Pancreas (tissue), 10 donors: ENCODE data around the gene MAP2K1. TPM values are rescaled to one million over a fixed set of nuclear protein-coding genes. Genes with fewer than 3 reads are reported as not detected.
"Not testable (repeated sequence)": the region's sequence is repeated elsewhere in the genome, so short reads cannot be mapped to it uniquely, and the experiment has no call there.

Experiments used
- ATAC-seq, 4 donors: fragments of 200-7000 bp; cut with Tn5 transposase; one replicate each; pipeline versions ENCODE4 v1.8.0 to v1.9.1; 2020; ENCODE audit warnings: mild to moderate bottlenecking in 4 of 4, moderate library complexity in 4 of 4
- DNase-seq, 6 donors: peaks; one replicate each; pipeline ENCODE4 v3.0.0-alpha.2; 2020
- FAIRE-seq: peaks from 2 replicates; lab custom pipeline; 2012; peaks lifted over from hg19 to GRCh38; lab: Jason Lieb, UNC
- H3K27ac ChIP-seq, 4 donors: fragments of 200-600 bp; sonication (generic); 1 replicate in 3 of 4; 2 replicates in 1 of 4; pipeline versions ENCODE4 v1.5.0 to v1.8.0; 2020
- H3K27me3 ChIP-seq, 4 donors: fragments of 200-600 bp; one replicate each; pipeline ENCODE4 v1.8.0; 2021
- H3K36me3 ChIP-seq, 3 donors: fragments of 200-600 bp; sonication (generic) in 1 of 3; one replicate each; pipeline versions ENCODE4 v1.5.0 to v1.8.0; 2020 to 2021
- H3K4me1 ChIP-seq, 3 donors: fragments of 200-600 bp; one replicate each; pipeline ENCODE4 v1.8.0; 2021
- H3K4me3 ChIP-seq, 4 donors: fragments of 200-600 bp; sonication (generic) in 2 of 4; one replicate each; pipeline versions ENCODE4 v1.5.0 to v1.8.0; 2020 to 2021
- H3K9me3 ChIP-seq, 4 donors: fragments of 200-600 bp; one replicate each; pipeline ENCODE4 v1.8.0; 2021
- WGBS, 2 donors: extraction: QIAGEN DNeasy Blood & Tissue Kit; methylation state at CpG; one replicate each; pipeline ENCODE4 v1.1.7; 2013; 5-methylcytosine and 5-hydroxymethylcytosine counted together
- intact Hi-C, 3 donors: fragments of 100-400 bp; cut with DNase I; formaldehyde crosslinking; loops; one replicate each; pipeline versions ENCODE4 v1.11.1 to v1.14.2; 2022
- polyA plus RNA-seq, 2 donors: library from polyadenylated mRNA; stranded (reverse); fragments of 200-250 nt; gene quantifications; one replicate each; pipeline ENCODE4 v1.2.3, GENCODE V29; 2013
- total RNA-seq, 6 donors: library from RNA; stranded (reverse); fragmentation: NEBNext Ultra II Directional in 4 of 6; extraction: Animal tissue kit (Norgen Biotek cat#: 25700) in 4 of 6; gene quantifications; one replicate each; pipeline versions ENCODE4 v1.2.1 to v1.2.4, GENCODE V29; 2021 to 2023
- TF ChIP-seq, protein P1 (sequence below), 4 donors: fragments of 200-600 bp; sonication (generic) in 3 of 4; IDR thresholded peaks; one replicate each; pipeline versions ENCODE4 v1.5.0 to v1.8.0; 2021; ENCODE audit warnings: antibody characterized with exemption in 4 of 4
- donor health status: healthy with polysubstance abuse.
- donor health status: DM: no; HTN: no; CAD: no; lungs with moderate emphysema.
- donor health status: DM: no; HTN: no; CAD: no.
- donor health status: control.
- donor health status: control.
- donor health status: Bipolar disorder and iron deficiency.
- donor health status: DM: yes; HTN: yes; CAD: no.
- donor health status: DM: no; HTN: no; CAD: no.
- donor health status: DM: no; HTN: no; CAD: no.
- donor health status: DM: yes; HTN: yes; CAD: no.

The MAP2K1 gene
- total and polyA plus RNA-seq, 8 donors: 7.6 to 23.3 (median 16.4) TPM

DNA sequence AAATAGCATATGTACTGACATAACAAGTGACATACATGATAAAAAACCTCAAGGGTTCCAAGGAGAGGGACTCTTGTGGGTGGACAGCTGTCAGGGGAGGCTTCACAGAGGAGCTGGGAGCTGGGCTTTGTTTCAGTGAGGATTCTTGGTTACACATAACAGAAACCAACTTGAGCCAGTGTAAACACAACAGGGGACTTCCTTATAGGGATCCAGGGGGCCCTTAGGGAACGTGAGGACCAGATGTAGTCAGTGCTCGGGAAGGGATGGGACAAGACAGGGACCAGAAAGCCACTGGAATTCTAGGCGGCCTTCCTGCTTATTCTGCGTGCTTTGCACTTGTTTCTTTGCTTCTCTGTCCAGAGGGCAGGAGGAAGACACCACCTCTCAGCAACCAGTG, 75.9 kb downstream of the MAP2K1 start:
- no peak overlapping the region for H3K4me3 ChIP-seq
- intact Hi-C loops: no loop called here
- TF ChIP-seq, protein P1, sequence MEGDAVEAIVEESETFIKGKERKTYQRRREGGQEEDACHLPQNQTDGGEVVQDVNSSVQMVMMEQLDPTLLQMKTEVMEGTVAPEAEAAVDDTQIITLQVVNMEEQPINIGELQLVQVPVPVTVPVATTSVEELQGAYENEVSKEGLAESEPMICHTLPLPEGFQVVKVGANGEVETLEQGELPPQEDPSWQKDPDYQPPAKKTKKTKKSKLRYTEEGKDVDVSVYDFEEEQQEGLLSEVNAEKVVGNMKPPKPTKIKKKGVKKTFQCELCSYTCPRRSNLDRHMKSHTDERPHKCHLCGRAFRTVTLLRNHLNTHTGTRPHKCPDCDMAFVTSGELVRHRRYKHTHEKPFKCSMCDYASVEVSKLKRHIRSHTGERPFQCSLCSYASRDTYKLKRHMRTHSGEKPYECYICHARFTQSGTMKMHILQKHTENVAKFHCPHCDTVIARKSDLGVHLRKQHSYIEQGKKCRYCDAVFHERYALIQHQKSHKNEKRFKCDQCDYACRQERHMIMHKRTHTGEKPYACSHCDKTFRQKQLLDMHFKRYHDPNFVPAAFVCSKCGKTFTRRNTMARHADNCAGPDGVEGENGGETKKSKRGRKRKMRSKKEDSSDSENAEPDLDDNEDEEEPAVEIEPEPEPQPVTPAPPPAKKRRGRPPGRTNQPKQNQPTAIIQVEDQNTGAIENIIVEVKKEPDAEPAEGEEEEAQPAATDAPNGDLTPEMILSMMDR (IDR thresholded peaks at IDR 0.05): no peak
- no peaks in the 10 kb centered on the region for H3K36me3 ChIP-seq
- ATAC-seq (peak in 1 of 4 donors; percentile 56), DNase-seq (no peak), FAIRE-seq (no peak)
- no peaks in the 10 kb centered on the region for H3K9me3 ChIP-seq
- H3K4me1 ChIP-seq: no peaks in the 10 kb centered on the region
- 84 to 89% methylated on average over 4 of the region's 4 CpGs for WGBS, 2 donors
- H3K27me3 ChIP-seq: no peaks in the 10 kb centered on the region
- no peak overlapping the region for H3K27ac ChIP-seq

- not testable (repeated sequence) for ATAC-seq
- 97 to 98% methylated on average over 6 of the region's 6 CpGs for WGBS, 2 donors
Measured at GRCh38 chr15:66465294-66465693, 78.6 kb downstream of the MAP2K1 start.

GRCh38 chr15:66467162-66468040, 80.7 kb downstream of the MAP2K1 start:
- H3K4me1 ChIP-seq, ATAC-seq, H3K9me3 ChIP-seq, DNase-seq, FAIRE-seq, H3K4me3 ChIP-seq, H3K27ac ChIP-seq, H3K27me3 ChIP-seq, intact Hi-C loops, H3K36me3 ChIP-seq: not testable (repeated sequence)
- WGBS, 2 donors: 95 to 98% methylated on average over 11 of the region's 11 CpGs

More at GRCh38 chr15:66465294-66465693, 78.6 kb downstream of the MAP2K1 start:
- intact Hi-C loops, H3K36me3 ChIP-seq, H3K27me3 ChIP-seq, FAIRE-seq, H3K27ac ChIP-seq, DNase-seq, H3K4me1 ChIP-seq, H3K9me3 ChIP-seq, H3K4me3 ChIP-seq: not testable (repeated sequence)

DNA sequence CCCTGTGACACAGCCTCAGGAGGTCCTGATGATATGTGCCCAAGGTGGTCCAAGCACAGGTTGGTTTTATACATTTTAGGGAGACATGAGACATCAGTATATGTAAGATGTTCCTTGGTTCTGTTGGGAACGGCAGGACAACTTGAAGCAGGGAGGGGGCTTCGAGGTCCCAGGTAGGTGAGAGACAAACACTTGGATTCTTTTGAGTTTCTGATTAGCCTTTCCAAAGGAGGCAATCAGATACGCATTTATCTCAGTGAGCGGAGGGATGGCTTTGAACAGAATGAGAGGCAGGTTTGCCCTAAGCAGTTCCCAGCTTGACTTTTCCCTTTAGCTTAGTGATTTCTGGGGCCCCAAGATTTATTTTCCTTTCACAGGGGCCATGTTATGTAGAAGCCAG, 84.1 kb downstream of the MAP2K1 start:
- ATAC-seq, intact Hi-C loops: not testable (repeated sequence)

GRCh38 chr15:66472176-66472999, 85.7 kb downstream of the MAP2K1 start:
- Histone ChIP-seq H3K36me3 (no peaks in the 10 kb centered on the region), H3K27me3 (no peaks in the 10 kb centered on the region), H3K9me3 (no peaks in the 10 kb centered on the region), H3K27ac (peak overlapping the region in 3 of 4 donors; percentile 6 to 65 (median 20)), H3K4me3 (no peak overlapping the region), H3K4me1 (peaks cover 0 to 7% (median 3%) of the 10 kb centered on the region in 3 donors)
- no peak for DNase-seq
- 87 to 88% methylated on average over 8 of the region's 8 CpGs for WGBS, 2 donors
- peak in 3 of 4 donors; percentile 34 to 77 (median 38) for ATAC-seq
- no peak for FAIRE-seq
- intact Hi-C loops: no loop called here
- TF ChIP-seq, protein P1 (IDR thresholded peaks at IDR 0.05): no peak

More for the DNA sequence above, 84.1 kb downstream of the MAP2K1 start:
- not testable (repeated sequence) for FAIRE-seq, H3K4me1 ChIP-seq, DNase-seq, H3K27me3 ChIP-seq, H3K27ac ChIP-seq, H3K4me3 ChIP-seq, H3K36me3 ChIP-seq, H3K9me3 ChIP-seq
- WGBS, 2 donors: 88 to 94% methylated on average over 4 of the region's 4 CpGs

DNA sequence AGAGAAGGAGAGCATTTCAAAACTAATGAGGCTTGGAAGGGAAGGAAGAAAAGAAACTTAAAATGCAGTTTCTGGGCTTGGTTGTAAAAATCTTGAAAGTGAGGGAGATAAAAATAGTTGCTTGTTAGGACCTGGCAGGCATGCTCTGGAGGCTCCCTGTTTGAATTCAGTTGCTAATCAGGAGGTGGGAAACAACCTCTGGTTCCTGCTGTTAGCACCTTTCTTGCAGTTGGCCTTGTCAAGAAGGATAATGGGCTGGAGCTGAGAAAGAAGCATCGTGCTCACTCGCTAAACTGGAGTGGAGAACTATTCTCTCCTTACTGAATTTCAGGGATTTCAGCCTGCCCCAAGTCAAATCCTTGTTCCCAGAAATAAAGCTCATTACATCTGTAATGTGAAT, 87.4 kb downstream of the MAP2K1 start:
- Histone ChIP-seq H3K4me1 (peaks cover 0 to 7% (median 3%) of the 10 kb centered on the region in 3 donors), H3K4me3 (no peak overlapping the region), H3K9me3 (no peaks in the 10 kb centered on the region), H3K27me3 (no peaks in the 10 kb centered on the region), H3K27ac (no peak overlapping the region), H3K36me3 (no peaks in the 10 kb centered on the region)
- no peak for DNase-seq
- TF ChIP-seq, protein P1 (IDR thresholded peaks at IDR 0.05): no peak
- intact Hi-C loops: no loop called here
- ATAC-seq: no peak
- WGBS, 2 donors: 82 to 98% methylated on average over 2 of the region's 2 CpGs
- FAIRE-seq: no peak
